ENCODE results near the gene EXOC3L1.

- TF ChIP-seq CTCF (IDR thresholded peaks at IDR 0.05) (no peak), RAD21 (conservative IDR thresholded peaks at IDR 0.05 in 1 of 2, IDR thresholded peaks at IDR 0.05 in 1 of 2) (no peak), CBX2 (IDR thresholded peaks at IDR 0.05; ENCODE audit: borderline replicate concordance, low read depth) (no peak)
- TF ChIP-seq, protein P1, sequence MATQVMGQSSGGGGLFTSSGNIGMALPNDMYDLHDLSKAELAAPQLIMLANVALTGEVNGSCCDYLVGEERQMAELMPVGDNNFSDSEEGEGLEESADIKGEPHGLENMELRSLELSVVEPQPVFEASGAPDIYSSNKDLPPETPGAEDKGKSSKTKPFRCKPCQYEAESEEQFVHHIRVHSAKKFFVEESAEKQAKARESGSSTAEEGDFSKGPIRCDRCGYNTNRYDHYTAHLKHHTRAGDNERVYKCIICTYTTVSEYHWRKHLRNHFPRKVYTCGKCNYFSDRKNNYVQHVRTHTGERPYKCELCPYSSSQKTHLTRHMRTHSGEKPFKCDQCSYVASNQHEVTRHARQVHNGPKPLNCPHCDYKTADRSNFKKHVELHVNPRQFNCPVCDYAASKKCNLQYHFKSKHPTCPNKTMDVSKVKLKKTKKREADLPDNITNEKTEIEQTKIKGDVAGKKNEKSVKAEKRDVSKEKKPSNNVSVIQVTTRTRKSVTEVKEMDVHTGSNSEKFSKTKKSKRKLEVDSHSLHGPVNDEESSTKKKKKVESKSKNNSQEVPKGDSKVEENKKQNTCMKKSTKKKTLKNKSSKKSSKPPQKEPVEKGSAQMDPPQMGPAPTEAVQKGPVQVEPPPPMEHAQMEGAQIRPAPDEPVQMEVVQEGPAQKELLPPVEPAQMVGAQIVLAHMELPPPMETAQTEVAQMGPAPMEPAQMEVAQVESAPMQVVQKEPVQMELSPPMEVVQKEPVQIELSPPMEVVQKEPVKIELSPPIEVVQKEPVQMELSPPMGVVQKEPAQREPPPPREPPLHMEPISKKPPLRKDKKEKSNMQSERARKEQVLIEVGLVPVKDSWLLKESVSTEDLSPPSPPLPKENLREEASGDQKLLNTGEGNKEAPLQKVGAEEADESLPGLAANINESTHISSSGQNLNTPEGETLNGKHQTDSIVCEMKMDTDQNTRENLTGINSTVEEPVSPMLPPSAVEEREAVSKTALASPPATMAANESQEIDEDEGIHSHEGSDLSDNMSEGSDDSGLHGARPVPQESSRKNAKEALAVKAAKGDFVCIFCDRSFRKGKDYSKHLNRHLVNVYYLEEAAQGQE (IDR thresholded peaks at IDR 0.05), result no peak
- TF ChIP-seq, protein P2, sequence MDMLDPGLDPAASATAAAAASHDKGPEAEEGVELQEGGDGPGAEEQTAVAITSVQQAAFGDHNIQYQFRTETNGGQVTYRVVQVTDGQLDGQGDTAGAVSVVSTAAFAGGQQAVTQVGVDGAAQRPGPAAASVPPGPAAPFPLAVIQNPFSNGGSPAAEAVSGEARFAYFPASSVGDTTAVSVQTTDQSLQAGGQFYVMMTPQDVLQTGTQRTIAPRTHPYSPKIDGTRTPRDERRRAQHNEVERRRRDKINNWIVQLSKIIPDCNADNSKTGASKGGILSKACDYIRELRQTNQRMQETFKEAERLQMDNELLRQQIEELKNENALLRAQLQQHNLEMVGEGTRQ (IDR thresholded peaks at IDR 0.05), result no peak
Observed at GRCh38 chr16:67201411-67202345, 11.7 kb upstream of the EXOC3L1 start.

Measured in A549 (cell line).